BJ (cell line): ENCODE data around the gene ARMC9. TPM values are rescaled to one million over a fixed set of nuclear protein-coding genes. Genes with fewer than 3 reads are reported as not detected.
"Not testable (repeated sequence)": the region's sequence is repeated elsewhere in the genome, so short reads cannot be mapped to it uniquely, and the experiment has no call there.

Experiments
- CTCF ChIA-PET: fragments of 350-600 bp; formaldehyde crosslinking; extraction: SDS; loops from one replicate; lab custom pipeline; 2021; ENCODE audit warnings: antibody characterized with exemption, inconsistent platforms; lab: Yijun Ruan, JAX
- POLR2A ChIA-PET: fragments of 300-600 bp; sonication (Branson Sonifier 250); formaldehyde crosslinking; extraction: SDS; loops from one replicate; lab custom pipeline; 2021; ENCODE audit warnings: antibody characterized with exemption; lab: Charles Lee
- DNase-seq: peaks from one replicate; pipeline ENCODE4 v3.0.0-alpha.2; 2011; ENCODE audit warnings: low read depth
- H3K27me3 ChIP-seq: 2 replicates; pipeline ENCODE4 v1.6.0; 2011; ENCODE audit warnings: low read length; ENCODE audit not compliant: control insufficient read depth, insufficient read depth
- H3K36me3 ChIP-seq: 2 replicates; pipeline ENCODE4 v1.5.1; 2011; ENCODE audit warnings: low read length; ENCODE audit not compliant: control insufficient read depth, insufficient read depth
- H3K4me3 ChIP-seq: 2 replicates; pipeline ENCODE4 v1.5.1; 2011; ENCODE audit warnings: low read depth, mild to moderate bottlenecking, control low read depth, low read length
- polyA plus RNA-seq: library from polyadenylated mRNA; depleted of rRNA; stranded (reverse); fragments of >200 nt; gene quantifications from 2 replicates; pipeline ENCODE4 v1.2.3, GENCODE V29; 2011
- TF ChIP-seq, protein P1 (sequence below): IDR thresholded peaks from 2 replicates; pipeline ENCODE4 v1.5.1; 2011; ENCODE audit warnings: low read depth, mild to moderate bottlenecking, control low read depth, inconsistent platforms, low read length, moderate library complexity; ENCODE audit not compliant: insufficient read depth

The ARMC9 gene
- polyA plus RNA-seq, 1 experiment = 83.1 TPM

DNA sequence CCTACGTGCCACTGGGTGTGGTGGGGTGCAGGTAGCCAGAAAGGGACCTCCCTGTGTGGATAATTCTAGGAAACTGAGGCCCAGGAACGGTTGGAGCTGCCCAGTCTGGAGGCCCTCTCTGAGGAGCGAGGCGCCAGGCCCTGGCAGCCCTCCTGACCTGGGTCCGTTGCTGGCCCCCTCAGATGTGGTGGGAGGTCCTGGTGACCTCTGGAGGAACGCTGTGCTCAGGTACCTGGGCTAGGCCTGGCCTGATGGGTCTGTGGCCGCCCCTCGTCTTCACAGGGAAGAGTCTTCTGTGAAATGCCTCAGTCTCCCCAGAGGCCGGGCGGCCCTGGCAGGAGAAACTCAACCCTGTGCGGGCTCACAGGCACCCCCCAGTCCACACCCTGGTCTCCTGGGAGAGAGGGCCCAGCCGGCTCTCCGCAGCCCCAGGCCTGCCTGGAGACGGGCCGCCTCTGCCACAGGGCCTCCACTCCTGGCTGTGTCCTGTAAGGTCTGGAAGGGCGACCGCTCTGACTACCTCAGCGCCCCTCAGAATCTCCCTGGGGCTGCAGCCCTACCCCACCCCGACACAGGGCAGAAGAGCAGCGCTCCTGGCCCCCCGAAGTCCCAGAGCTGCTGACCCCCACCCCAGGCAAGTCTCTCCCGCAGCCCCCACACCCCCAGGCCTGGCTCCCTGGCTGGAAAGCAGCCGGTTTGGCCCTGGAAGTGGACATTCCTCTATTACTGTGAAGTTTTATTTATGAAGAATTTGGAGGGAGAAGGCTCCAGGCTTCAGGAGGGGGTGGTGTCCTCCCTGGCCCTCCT lies 200.8 kb downstream of the ARMC9 start:
- H3K36me3 ChIP-seq = no peaks in the 10 kb centered on the region
- no peak for DNase-seq
- peaks cover 10% of the 10 kb centered on the region for H3K27me3 ChIP-seq
- no peak overlapping the region for H3K4me3 ChIP-seq
- POLR2A ChIA-PET = interaction anchor here (0.6 kb wide), 1 partner anchor 69 kb away, joined by 3 read pairs; no protein-coding TSS in a partner anchor
- CTCF ChIA-PET = interaction anchor here (0.8 to 5.2 kb wide), 5 partner anchors 9 to 104 kb away, joined by 3 to 33 read pairs (median 4); no protein-coding TSS in a partner anchor
- TF ChIP-seq, protein P1, sequence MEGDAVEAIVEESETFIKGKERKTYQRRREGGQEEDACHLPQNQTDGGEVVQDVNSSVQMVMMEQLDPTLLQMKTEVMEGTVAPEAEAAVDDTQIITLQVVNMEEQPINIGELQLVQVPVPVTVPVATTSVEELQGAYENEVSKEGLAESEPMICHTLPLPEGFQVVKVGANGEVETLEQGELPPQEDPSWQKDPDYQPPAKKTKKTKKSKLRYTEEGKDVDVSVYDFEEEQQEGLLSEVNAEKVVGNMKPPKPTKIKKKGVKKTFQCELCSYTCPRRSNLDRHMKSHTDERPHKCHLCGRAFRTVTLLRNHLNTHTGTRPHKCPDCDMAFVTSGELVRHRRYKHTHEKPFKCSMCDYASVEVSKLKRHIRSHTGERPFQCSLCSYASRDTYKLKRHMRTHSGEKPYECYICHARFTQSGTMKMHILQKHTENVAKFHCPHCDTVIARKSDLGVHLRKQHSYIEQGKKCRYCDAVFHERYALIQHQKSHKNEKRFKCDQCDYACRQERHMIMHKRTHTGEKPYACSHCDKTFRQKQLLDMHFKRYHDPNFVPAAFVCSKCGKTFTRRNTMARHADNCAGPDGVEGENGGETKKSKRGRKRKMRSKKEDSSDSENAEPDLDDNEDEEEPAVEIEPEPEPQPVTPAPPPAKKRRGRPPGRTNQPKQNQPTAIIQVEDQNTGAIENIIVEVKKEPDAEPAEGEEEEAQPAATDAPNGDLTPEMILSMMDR = no peak

DNA sequence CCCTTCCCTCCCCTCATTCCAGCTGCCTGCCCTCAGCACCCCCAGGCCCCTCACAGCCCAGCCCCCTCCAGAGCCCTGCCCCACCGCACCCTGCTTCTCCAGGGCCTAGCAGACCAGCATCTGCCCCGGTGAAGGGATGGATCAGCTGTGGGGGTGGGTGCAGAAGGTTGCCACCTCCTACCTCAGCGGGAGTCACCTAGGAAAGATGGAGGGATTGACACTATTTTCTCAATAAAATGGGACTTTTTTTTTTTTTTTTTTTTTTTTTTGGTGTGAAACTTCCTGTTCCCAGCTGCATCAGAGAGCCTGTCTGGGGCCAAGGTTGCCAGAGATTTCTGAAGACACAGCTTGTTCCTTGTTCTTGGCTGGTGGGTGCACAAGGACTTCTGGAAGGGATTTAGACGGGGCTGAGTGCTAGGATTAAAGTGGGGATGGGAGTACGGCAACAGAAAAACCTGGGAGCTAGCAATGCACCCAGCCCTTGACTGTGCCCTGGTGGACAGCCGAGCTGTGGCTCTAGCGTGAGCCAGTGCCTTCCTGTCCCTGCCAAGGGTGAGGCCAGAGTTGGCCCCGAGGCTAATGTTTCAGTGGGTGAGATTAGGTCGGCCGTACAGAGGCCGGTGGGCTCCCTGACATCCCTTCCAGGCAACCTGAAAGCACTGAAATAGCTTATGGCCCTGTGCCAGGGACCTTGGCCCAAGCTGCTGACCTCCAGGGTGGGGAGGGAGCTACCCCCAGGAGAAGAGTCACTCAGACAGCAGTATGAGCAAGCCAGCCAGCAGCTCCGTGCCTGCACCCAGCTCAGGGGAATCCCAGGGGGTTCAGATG lies 201.6 kb downstream of the ARMC9 start:
- POLR2A ChIA-PET = interaction anchor here (0.6 kb wide), 1 partner anchor 69 kb away, joined by 3 read pairs; no protein-coding TSS in a partner anchor
- no peaks in the 10 kb centered on the region for H3K36me3 ChIP-seq
- CTCF ChIA-PET = interaction anchor here (1.1 to 5.2 kb wide), 8 partner anchors 12 to 296 kb away, joined by 3 to 33 read pairs (median 4); no protein-coding TSS in a partner anchor
- DNase-seq = no peak
- TF ChIP-seq, protein P1 = no peak
- peaks cover 6% of the 10 kb centered on the region for H3K27me3 ChIP-seq
- H3K4me3 ChIP-seq = no peak overlapping the region

DNA sequence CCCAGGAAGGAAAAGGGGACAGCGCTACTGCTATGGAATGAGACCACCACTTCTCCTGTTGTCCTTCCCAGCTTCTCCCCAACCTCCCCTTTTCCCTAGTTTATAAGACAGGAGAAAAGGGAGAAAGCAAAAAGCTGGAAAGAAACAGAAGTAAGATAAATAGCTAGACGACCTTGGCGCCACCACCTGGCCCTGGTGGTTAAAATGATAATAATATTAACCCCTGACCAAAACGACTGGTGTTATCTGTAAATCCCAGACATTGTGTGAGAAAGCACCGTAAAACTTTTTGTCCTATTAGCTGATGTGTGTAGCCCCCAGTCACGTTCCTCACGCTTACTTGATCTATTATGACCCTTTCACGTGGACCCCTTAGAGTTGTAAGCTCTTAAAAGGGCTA lies 202.2 kb downstream of the ARMC9 start:
- H3K27me3 ChIP-seq, POLR2A ChIA-PET, H3K4me3 ChIP-seq, DNase-seq, H3K36me3 ChIP-seq: not testable (repeated sequence)
- CTCF ChIA-PET = interaction anchor here (0.7 to 5.2 kb wide), 10 partner anchors 12 to 297 kb away, joined by 3 to 33 read pairs (median 4); no protein-coding TSS in a partner anchor
- TF ChIP-seq, protein P1 = 0 out of 2 replicates have a peak, but pooled peaks have one; percentile 9

DNA sequence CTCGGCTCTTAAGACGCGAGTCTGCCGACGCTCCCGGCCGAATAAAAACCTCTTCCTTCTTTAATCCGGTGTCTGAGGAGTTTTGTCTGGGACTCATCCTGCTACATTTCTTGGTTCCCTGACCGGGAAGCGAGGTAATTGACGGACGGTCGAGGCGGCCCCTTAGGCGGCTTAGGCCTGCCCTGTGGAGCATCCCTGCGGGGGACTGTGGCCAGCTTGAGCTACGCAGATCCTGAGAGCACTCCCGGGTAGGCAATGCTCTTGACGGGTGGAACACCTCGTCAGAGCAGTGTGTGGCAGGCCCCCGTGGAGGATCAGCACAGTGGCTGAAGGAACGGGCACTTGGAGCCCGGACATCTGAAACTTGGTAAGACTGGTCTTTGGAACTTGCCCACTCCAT lies 202.7 kb downstream of the ARMC9 start:
- H3K4me3 ChIP-seq, DNase-seq, H3K27me3 ChIP-seq, H3K36me3 ChIP-seq, POLR2A ChIA-PET: not testable (repeated sequence)
- CTCF ChIA-PET = interaction anchor here (0.7 to 5.2 kb wide), 8 partner anchors 11 to 306 kb away, joined by 3 to 33 read pairs (median 4); no protein-coding TSS in a partner anchor

DNA sequence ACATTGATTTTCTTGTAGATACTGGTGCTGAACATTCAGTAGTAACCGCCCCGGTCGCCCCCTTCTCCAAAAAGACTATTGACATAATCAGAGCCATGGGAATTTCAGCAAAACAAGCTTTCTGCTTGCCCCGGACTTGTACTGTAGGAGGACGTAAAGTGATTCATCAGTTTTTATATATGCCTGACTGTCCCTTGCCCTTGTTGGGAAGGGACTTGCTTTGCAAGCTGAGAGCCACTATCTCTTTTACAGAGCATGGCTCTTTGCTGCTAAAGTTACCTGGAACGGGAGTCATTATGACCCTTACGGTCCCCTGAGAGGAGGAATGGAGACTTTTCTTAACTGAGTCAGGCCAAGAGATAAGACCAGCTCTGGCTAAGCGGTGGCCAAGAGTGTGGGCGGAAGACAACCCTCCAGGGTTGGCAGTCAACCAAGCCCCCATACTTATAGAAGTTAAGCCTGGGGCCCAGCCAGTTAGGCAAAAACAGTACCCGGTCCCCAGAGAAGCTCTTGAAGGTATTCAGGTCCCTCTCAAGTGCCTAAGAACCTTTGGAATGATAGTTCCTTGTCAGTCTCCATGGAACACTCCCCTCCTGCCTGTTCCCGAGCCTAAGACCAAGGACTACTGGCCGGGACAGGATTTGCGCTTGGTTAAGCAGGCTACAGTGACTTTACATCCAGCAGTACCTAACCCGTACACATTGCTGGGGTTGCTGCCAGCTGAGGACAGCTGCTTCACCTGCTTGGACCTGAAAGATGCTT lies 205.2 kb downstream of the ARMC9 start:
- CTCF ChIA-PET = interaction anchor here (0.6 to 5.2 kb wide), 7 partner anchors 9 to 175 kb away, joined by 3 to 33 read pairs (median 3); no protein-coding TSS in a partner anchor
- POLR2A ChIA-PET, H3K27me3 ChIP-seq, H3K36me3 ChIP-seq, H3K4me3 ChIP-seq, DNase-seq: not testable (repeated sequence)

DNA sequence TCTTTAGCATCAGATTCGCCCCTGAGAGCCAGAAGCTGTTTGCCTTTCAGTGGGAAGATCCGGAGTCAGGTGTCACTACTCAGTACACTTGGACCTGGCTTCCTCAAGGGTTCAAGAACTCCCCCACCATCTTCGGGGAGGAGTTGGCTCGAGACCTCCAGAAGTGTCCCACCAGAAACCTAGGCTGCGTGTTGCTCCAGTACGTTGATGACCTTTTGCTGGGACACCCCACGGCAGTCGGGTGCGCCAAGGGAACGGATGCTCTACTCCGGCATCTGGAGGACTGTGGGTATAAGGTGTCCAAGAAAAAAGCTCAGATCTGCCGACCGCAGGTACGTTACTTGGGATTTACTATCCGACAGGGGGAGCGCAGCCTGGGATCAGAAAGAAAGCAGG lies 205.8 kb downstream of the ARMC9 start:
- H3K27me3 ChIP-seq, H3K36me3 ChIP-seq, POLR2A ChIA-PET, H3K4me3 ChIP-seq, DNase-seq: not testable (repeated sequence)
- CTCF ChIA-PET = interaction anchor here (0.6 to 5.2 kb wide), 6 partner anchors 8 to 141 kb away, joined by 3 to 33 read pairs (median 3); no protein-coding TSS in a partner anchor
